ENCODE data around the gene TRIM7. TPM values are rescaled to one million over a fixed set of nuclear protein-coding genes. Genes with fewer than 3 reads are reported as not detected.
A peak's percentile ranks its signal among the peaks of the same experiment; 100 is the strongest.

TRIM7 gene
- total RNA-seq, 1 donor from 2014 or later: 4.4 TPM

DNA sequence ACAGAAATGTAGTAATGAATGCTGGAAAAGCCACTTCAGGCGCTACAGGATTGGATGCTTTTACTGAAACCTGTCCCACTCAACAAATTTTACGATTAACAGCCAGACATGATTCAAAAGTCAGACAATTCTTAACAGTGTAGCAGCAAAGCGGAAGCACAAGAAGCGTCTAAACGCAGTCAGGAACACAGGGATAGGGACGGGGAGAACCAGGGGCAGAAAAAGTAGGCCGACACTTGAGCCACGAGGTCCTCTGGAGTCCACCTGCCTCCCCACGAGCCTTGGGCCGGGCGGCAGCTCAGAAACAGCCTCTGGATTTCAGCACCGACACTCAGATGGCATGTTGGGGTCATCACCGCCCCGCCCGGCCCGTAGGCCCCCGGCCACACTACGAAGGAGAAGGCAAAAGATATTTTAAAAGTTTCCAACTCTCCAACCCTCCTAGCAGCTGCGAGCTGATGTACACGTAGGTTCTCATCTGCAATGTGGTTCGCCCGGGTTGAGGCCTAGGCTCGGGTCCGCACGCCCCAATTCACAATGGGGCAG, 38.1 kb upstream of the TRIM7 start:
- H3K36me3 ChIP-seq (ENCODE audit: control insufficient read depth, insufficient read depth, low read length): peaks cover 2% of the 10 kb centered on the region
- TF ChIP-seq, protein P1, sequence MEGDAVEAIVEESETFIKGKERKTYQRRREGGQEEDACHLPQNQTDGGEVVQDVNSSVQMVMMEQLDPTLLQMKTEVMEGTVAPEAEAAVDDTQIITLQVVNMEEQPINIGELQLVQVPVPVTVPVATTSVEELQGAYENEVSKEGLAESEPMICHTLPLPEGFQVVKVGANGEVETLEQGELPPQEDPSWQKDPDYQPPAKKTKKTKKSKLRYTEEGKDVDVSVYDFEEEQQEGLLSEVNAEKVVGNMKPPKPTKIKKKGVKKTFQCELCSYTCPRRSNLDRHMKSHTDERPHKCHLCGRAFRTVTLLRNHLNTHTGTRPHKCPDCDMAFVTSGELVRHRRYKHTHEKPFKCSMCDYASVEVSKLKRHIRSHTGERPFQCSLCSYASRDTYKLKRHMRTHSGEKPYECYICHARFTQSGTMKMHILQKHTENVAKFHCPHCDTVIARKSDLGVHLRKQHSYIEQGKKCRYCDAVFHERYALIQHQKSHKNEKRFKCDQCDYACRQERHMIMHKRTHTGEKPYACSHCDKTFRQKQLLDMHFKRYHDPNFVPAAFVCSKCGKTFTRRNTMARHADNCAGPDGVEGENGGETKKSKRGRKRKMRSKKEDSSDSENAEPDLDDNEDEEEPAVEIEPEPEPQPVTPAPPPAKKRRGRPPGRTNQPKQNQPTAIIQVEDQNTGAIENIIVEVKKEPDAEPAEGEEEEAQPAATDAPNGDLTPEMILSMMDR (IDR thresholded peaks at IDR 0.05; ENCODE audit: insufficient read depth, low read length, poor library complexity, severe bottlenecking): no peak
- H3K4me3 ChIP-seq (ENCODE audit: low read depth, low read length): peak overlapping the region; percentile 78
- H3K27me3 ChIP-seq (ENCODE audit: control insufficient read depth, insufficient read depth, low read length): no peaks in the 10 kb centered on the region
- no peak for DNase-seq (ENCODE audit: low read depth)

DNA sequence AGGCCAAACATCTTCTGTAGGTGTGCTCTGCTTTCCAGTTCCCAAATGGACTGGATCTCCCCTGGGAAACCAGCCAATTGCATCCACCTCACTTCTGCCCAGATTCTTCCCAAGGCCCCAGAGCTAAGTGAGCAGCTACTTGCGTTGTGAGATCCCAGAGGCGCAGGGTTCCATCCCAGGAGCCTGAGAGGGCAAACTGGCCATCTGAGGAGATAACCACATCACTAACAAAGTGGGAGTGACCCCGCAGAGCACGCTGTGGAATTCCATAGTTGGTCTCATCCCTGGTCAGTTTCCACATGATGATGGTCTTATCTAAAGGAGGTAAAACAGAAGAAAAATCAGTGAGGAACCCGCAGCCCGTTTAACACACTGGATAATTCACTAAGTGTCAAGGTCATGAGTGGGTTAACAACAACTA, 37.0 kb upstream of the TRIM7 start:
- TF ChIP-seq, protein P1 (IDR thresholded peaks at IDR 0.05; ENCODE audit: insufficient read depth, low read length, poor library complexity, severe bottlenecking): no peak
- Histone ChIP-seq H3K36me3 (ENCODE audit: control insufficient read depth, insufficient read depth, low read length) (peaks cover 8% of the 10 kb centered on the region), H3K4me3 (ENCODE audit: low read depth, low read length) (peak overlapping the region; percentile 78), H3K27me3 (ENCODE audit: control insufficient read depth, insufficient read depth, low read length) (no peaks in the 10 kb centered on the region)
- no peak for DNase-seq (ENCODE audit: low read depth)

DNA sequence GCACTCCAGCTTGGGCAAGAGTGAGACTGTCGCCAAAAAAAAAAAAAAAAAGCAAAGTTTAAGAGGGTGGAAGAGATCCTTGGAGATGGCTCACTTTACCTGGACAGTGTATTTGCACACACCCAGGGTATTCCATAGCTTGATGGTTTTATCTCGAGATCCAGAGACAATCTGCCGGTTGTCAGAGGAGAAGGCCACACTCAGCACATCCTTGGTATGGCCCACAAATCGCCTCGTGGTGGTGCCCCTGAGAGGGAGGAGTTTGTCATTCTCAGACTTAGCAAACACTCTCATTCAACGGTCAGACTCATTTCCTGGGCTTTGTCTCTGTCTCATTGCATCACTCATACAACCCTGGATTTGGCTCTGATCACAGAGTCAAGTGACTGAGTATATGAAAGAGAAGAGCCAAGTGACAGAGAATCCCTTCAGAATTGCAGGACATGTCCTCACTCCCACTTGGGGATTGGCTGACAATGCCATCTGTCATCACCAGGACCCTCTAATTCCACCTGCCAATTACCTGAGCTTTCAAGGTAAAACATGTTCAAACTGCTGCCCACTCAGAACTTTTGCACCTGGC, 36.5 kb upstream of the TRIM7 start:
- TF ChIP-seq, protein P1 (IDR thresholded peaks at IDR 0.05; ENCODE audit: insufficient read depth, low read length, poor library complexity, severe bottlenecking): no peak
- H3K36me3 ChIP-seq (ENCODE audit: control insufficient read depth, insufficient read depth, low read length): peaks cover 11% of the 10 kb centered on the region

DNA sequence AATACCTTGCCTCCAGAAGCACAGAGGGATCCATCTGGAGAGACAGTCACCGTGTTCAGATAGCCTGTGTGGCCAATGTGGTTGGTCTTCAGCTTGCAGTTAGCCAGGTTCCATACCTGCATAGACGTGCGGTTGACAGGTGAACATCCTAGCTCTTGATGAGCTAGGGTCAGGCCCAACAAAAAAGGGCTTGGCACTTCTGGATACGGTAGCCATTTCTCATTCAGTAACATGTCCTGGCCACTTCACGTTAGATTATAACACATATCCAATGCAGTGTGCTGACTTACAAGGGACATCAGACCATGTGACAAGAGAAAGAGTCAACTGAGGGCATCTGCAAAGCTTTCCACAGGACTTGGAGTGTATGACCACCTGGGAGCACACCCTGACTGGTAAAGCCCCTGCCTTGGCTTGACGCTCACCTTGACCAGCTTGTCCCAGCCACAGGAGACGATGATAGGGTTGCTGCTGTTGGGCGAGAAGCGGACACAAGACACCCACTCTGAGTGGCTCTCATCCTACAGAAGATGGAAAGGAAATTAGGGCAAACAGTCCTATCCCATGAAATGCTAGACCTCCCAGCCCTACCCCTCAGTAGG, 34.2 kb upstream of the TRIM7 start:
- peaks cover 12% of the 10 kb centered on the region for H3K36me3 ChIP-seq (ENCODE audit: control insufficient read depth, insufficient read depth, low read length)
- H3K27me3 ChIP-seq (ENCODE audit: control insufficient read depth, insufficient read depth, low read length): no peaks in the 10 kb centered on the region
- no peak for DNase-seq (ENCODE audit: low read depth)
- TF ChIP-seq, protein P1 (IDR thresholded peaks at IDR 0.05; ENCODE audit: insufficient read depth, low read length, poor library complexity, severe bottlenecking): no peak
- H3K4me3 ChIP-seq (ENCODE audit: low read depth, low read length): no peak overlapping the region

More for the DNA sequence above, 36.5 kb upstream of the TRIM7 start:
- H3K4me3 ChIP-seq (ENCODE audit: low read depth, low read length): peak overlapping the region; percentile 7
- no peaks in the 10 kb centered on the region for H3K27me3 ChIP-seq (ENCODE audit: control insufficient read depth, insufficient read depth, low read length)
- peak; percentile 48 for DNase-seq (ENCODE audit: low read depth)

DNA sequence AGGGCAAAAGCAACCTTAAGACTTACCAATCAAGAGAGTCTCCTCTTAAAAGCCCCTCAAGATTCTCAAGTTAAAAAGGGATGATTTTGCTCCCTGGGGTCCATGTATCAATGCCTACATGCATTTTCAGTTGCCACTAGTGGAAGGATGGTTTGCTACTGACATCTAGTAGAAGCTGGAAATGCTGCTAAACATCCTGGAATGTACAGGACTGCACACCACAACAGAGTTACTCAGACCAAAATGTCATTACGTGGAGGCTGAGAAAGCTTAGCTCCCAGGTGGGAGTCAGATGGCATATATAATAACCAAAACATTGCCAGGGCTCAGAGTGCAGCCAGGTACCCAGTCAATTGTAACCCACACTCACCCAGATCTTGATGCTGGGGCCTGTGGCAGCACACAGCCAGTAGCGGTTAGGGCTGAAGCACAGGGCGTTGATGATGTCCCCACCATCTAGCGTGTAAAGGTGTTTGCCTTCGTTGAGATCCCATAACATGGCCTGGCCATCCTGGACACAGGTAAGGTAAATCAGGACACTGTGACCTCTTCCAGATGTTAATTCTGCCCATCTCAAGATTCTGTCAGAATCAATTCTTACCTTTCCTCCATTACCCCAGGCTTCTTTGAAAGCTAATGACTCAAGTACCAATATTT, 32.9 kb upstream of the TRIM7 start:
- no peak for DNase-seq (ENCODE audit: low read depth)
- H3K4me3 ChIP-seq (ENCODE audit: low read depth, low read length): no peak overlapping the region
- no peaks in the 10 kb centered on the region for H3K27me3 ChIP-seq (ENCODE audit: control insufficient read depth, insufficient read depth, low read length)
- TF ChIP-seq, protein P1 (IDR thresholded peaks at IDR 0.05; ENCODE audit: insufficient read depth, low read length, poor library complexity, severe bottlenecking): no peak
- H3K36me3 ChIP-seq (ENCODE audit: control insufficient read depth, insufficient read depth, low read length): peaks cover 12% of the 10 kb centered on the region

All from kidney epithelial cell (primary cell).